RWPE2 (cell line): ENCODE measurements around the gene L1CAM.
A peak's percentile ranks its signal among the peaks of the same experiment; 100 is the strongest.

Experiments
- ATAC-seq: fragments of 200-7000 bp; cut with Tn5 transposase; 3 replicates; pipeline ENCODE4 v1.9.1; 2021; ENCODE audit warnings: low read depth
- DNase-seq: peaks from one replicate; pipeline ENCODE4 v3.0.0-alpha.2; 2020; ENCODE audit warnings: low spot score
- H3K27ac ChIP-seq: fragments of 450-650 bp; 2 replicates; pipeline ENCODE4 v1.5.1; 2017; ENCODE audit warnings: mild to moderate bottlenecking; ENCODE audit not compliant: poor library complexity, severe bottlenecking
- H3K27me3 ChIP-seq: fragments of 250-450 bp; sonication (Bioruptor Pico); 2 replicates; pipeline ENCODE4 v1.5.1; 2021; ENCODE audit warnings: mild to moderate bottlenecking, moderate library complexity; ENCODE audit not compliant: insufficient read depth, poor library complexity, severe bottlenecking
- H3K36me3 ChIP-seq: fragments of 250-450 bp; sonication (Bioruptor Pico); 2 replicates; pipeline ENCODE4 v1.5.1; 2020; ENCODE audit warnings: low read depth, mild to moderate bottlenecking, moderate library complexity
- H3K4me1 ChIP-seq: fragments of 250-450 bp; sonication (Bioruptor Pico); 2 replicates; pipeline ENCODE4 v1.5.1; 2021; ENCODE audit warnings: mild to moderate bottlenecking, moderate library complexity; ENCODE audit not compliant: insufficient read depth, poor library complexity, severe bottlenecking
- H3K4me3 ChIP-seq: fragments of 250-450 bp; sonication (Bioruptor Pico); 2 replicates; pipeline ENCODE4 v1.5.1; 2021; ENCODE audit warnings: mild to moderate bottlenecking, moderate library complexity; ENCODE audit not compliant: severe bottlenecking
- H3K9me3 ChIP-seq: fragments of 250-450 bp; sonication (Bioruptor Pico); 2 replicates; pipeline ENCODE4 v1.5.1; 2021; ENCODE audit warnings: mild to moderate bottlenecking, moderate library complexity; ENCODE audit not compliant: severe bottlenecking
- TF ChIP-seq, protein P1 (sequence below): fragments of 450-650 bp; IDR thresholded peaks from one replicate; pipeline ENCODE4 v1.5.1; 2017; ENCODE audit warnings: mild to moderate bottlenecking, moderate library complexity; ENCODE audit not compliant: poor library complexity, severe bottlenecking

The L1CAM gene

DNA sequence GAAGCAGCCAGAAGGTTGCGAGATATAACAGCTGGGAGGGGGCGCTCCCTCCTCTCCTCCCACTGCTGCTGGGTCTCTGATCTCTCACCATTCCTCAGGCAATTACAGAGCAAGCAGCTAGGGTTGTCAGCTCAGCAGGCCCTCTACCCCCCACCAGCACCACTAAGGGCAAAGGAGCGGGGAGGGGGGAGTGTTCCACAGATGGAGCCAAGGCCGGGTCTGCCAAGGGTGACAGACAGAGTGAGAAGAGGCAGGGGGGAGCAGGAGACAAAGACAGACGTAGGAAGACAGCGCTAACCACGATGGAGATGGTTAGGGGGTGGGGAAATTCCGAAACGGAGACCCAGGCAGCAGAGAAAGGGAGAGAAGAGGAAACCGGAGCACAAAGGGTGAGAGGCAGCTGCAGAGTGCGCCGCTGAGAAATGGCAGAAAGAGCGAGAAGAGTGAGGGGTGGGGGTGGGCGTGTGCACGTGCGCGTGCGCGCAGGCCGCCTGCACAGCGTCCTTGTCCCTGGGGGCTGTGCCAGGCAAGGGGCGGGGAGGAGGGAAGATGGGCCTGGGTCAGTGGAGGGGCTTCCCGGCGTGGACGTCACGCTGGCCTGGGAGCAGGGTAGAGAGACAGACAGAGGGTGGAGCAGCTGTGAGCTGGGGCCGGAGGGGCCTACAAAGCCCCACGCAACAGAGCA lies 6.9 kb downstream of the L1CAM start:
- DNase-seq, result peak; percentile 17
- H3K27ac ChIP-seq, result no peak overlapping the region
- H3K4me1 ChIP-seq, result peaks cover 5% of the 10 kb centered on the region
- 0 out of 2 replicates have a peak, but pooled peaks cover 4% of the 10 kb centered on the region for H3K36me3 ChIP-seq
- TF ChIP-seq, protein P1, sequence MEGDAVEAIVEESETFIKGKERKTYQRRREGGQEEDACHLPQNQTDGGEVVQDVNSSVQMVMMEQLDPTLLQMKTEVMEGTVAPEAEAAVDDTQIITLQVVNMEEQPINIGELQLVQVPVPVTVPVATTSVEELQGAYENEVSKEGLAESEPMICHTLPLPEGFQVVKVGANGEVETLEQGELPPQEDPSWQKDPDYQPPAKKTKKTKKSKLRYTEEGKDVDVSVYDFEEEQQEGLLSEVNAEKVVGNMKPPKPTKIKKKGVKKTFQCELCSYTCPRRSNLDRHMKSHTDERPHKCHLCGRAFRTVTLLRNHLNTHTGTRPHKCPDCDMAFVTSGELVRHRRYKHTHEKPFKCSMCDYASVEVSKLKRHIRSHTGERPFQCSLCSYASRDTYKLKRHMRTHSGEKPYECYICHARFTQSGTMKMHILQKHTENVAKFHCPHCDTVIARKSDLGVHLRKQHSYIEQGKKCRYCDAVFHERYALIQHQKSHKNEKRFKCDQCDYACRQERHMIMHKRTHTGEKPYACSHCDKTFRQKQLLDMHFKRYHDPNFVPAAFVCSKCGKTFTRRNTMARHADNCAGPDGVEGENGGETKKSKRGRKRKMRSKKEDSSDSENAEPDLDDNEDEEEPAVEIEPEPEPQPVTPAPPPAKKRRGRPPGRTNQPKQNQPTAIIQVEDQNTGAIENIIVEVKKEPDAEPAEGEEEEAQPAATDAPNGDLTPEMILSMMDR, result no peak
- no peak for ATAC-seq
- no peaks in the 10 kb centered on the region for H3K27me3 ChIP-seq
- H3K9me3 ChIP-seq, result no peaks in the 10 kb centered on the region
- no peak overlapping the region for H3K4me3 ChIP-seq

DNA sequence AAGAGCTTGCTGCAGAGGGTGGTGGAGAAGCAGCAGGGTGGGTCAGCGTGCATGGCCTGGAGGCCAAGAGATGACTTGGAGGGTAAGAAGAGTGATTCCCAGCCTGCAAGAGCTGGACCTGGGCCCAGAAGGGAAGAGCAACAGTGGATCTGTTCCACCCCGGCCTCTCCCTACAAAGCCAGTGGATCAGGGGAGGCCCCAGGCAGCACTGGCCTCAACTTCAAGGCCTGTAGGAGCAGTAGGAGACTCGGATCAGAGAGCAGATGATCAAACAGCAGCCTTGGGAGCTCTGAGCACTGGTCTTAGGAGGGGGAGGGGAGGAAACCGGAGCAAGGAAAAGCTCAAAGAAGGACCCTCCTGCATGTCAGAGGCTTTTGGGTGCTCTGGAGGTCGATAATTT lies 7.6 kb downstream of the L1CAM start:
- no peak overlapping the region for H3K4me3 ChIP-seq
- peaks cover 4% of the 10 kb centered on the region for H3K4me1 ChIP-seq
- DNase-seq (no peak), ATAC-seq (no peak)
- no peak overlapping the region for H3K27ac ChIP-seq
- no peaks in the 10 kb centered on the region for H3K27me3 ChIP-seq
- TF ChIP-seq, protein P1, result no peak
- 0 out of 2 replicates have a peak, but pooled peaks cover 4% of the 10 kb centered on the region for H3K36me3 ChIP-seq
- no peaks in the 10 kb centered on the region for H3K9me3 ChIP-seq

DNA sequence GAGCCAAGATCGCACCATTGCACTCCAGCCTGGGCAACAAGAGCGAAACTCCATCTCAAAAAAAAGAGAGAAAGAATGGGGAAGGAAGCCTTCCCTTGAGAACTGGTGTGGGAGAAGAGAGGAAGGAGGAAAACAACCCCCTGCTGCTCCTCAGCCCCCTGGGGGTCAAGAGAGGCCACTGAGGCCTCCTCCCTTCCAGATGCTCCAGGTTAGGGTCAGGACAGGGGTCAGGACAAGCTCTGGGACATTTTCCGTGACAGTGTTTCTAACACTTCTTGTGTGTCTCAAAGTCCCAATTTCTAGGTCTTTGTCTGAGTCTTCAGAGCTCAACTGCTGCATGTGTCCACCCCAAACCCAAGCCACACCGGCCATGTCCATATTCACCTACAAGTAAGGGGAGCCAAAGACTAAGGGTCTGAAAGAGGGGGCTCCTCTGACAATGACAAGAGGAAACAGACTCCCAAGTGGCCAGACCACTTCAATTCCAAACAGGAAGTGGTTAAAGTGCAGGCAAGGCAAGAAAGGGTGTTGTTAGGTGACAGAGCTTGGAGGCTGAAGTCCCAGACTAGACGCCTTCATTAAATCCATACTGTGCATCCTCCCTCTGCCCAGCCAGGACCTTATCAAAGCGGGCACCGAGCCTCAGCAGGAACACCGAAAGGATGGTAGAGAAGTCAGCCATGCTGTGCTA lies 8.3 kb downstream of the L1CAM start:
- Histone ChIP-seq H3K4me3 (no peak overlapping the region), H3K4me1 (peaks cover 4% of the 10 kb centered on the region), H3K27ac (no peak overlapping the region), H3K27me3 (no peaks in the 10 kb centered on the region), H3K9me3 (no peaks in the 10 kb centered on the region), H3K36me3 (0 out of 2 replicates have a peak, but pooled peaks cover 4% of the 10 kb centered on the region)
- no peak for ATAC-seq
- DNase-seq, result no peak
- TF ChIP-seq, protein P1, result no peak

- Histone ChIP-seq H3K27me3 (no peaks in the 10 kb centered on the region), H3K4me1 (no peaks in the 10 kb centered on the region)
These were observed 9.9 kb downstream of the L1CAM start for GRCh38 chrX:153876112-153876491.

More at GRCh38 chrX:153876112-153876491, 9.9 kb downstream of the L1CAM start:
- 0 out of 2 replicates have a peak, but pooled peaks cover 4% of the 10 kb centered on the region for H3K36me3 ChIP-seq
- TF ChIP-seq, protein P1, result no peak
- H3K9me3 ChIP-seq, result no peaks in the 10 kb centered on the region
- ATAC-seq, result no peak
- no peak overlapping the region for H3K4me3 ChIP-seq
- no peak overlapping the region for H3K27ac ChIP-seq
- DNase-seq, result no peak
